Middle frontal gyrus (tissue), 1 donor: Measurements from ENCODE around the gene DOCK10.

Experiments used
- DNase-seq: peaks from one replicate; pipeline ENCODE4 v3.0.0-alpha.2; 2015; ENCODE audit warnings: low spot score; ENCODE audit errors: extremely low spot score

DOCK10 gene

DNA sequence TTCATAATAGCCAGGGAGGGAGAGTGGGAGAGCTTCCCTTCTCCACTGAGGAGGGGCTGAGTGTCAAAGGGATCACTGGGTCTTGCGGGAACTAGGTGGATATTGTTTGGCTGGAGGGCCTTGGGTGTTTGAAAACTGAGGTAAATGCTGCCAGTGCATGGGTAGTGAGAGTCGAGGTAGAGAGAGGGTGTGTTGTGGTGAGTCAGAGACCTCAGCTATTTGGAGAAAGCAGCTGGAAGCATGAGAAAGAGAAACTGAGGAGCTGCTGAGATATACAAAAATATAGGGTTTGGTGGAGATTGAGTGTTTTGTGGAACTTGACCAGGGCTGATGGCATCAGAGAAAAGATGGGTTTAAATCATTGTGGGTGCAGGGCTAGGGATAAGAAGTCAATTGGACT, 199.1 kb downstream of the DOCK10 start:
- DNase-seq: no peak

GRCh38 chr2:224841910-224842309, 200.4 kb downstream of the DOCK10 start:
- no peak for DNase-seq

DNA sequence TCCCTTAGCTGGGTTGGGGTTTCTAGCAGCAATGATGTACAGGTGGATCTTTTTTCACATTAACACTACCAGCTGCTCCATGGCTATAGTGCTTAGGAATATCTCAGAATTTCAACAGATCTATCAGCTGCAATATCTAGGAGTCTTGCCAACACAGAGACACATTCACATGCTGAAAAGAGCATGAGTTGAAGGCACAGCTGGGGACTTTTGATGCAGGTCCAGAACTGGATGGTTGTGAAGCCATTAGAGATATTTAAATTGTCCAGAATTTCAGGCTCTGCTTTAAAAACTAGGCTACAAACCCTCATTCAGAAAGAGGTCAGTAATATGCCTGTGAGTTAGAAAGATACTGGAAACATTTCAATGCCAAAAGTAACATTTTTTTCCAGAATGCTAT, 203.9 kb downstream of the DOCK10 start:
- DNase-seq: no peak

DNA sequence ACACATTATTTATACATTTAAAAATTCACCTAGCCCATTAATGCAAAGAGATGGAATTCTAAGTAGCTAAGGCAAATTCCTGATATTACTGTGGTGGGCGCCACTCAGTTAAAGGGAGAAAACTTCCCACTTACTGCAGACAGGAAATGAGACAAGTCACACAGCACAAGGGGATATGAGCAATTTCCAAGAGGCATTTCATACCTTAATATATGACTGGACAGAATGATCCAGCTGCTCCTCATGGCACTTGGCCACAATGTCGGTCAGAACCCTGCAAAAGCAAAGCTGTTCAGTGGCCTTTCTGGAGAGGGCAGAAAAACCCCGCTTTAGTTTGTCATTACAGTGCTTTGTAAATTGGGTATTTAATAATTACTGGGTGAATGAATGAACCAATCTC, 204.7 kb downstream of the DOCK10 start:
- no peak for DNase-seq

GRCh38 chr2:224837066-224837465, 205.2 kb downstream of the DOCK10 start:
- DNase-seq: no peak

GRCh38 chr2:224836263-224836662, 206.0 kb downstream of the DOCK10 start:
- no peak for DNase-seq

- no peak for DNase-seq
These were observed 206.9 kb downstream of the DOCK10 start for GRCh38 chr2:224835405-224835804.

DNA sequence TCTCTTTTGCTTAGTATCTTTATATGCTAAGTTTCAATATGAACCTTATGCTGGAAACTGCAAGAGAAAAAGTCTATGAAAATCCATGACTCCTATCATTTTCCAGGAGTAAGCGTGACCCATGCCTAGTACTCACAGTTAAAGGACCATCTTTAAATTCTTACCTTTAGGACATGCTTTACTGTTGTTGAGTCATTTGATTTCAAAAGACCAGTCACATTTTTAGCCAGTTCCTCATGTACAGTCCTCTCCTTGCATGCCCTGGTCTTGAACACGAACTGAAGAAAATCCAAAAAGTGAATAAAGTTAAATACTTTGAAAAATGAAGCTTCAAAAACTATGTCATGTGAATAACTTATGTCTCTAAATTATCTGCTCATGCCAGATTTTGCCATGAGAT, 208.3 kb downstream of the DOCK10 start:
- DNase-seq: no peak

DNA sequence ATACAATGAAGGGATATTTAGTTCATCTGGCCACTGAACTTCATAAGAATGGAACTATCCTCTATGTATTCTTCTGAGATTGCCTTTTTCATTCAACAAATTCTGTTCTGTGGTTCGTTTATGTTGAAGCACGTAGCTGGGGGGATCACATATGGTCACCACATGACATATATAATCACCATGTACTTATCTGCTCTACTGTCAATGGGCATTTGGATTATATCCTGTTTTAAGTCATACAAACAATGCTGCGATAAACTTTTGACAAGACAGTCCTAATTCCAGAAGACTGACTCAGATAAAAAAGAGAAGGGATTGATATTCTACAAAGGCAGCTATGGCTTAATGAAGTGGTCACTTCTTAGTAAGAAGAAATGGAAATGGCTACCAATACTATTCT, 210.1 kb downstream of the DOCK10 start:
- DNase-seq: no peak

GRCh38 chr2:224831530-224831929, 210.7 kb downstream of the DOCK10 start:
- no peak for DNase-seq

DNA sequence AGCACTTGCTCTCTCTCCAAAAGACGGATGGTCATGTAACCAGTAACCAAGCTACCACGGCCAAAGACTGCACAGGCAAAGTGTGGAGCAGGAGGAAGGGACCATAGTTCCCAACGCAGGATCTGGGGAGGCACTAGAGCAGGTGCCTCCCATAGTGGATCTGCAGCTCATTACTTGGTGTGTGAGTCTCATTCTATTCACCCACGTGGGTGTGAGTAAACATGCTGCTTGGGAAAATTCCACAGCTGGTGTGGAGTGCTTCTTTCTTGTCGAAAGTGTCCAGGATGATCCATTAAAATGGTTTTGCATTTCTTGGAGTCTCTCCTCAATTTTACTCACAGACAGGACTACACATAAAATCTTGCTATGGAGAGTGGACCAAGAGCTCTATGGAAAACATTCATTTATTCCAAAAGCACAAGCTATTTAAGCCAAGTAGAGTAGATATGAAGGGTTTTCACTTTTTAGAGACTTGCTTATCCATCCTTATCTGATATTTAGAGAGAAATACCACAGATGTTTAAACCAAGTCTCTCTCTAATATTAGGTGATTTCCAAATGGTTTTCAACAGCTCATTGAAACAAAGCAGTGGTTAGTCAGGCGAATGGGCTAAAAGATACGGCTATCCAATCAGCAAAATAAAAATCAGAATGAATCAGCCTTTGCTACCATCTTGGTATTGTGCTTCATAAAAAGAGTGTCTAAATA, 221.8 kb downstream of the DOCK10 start:
- DNase-seq: no peak

DNA sequence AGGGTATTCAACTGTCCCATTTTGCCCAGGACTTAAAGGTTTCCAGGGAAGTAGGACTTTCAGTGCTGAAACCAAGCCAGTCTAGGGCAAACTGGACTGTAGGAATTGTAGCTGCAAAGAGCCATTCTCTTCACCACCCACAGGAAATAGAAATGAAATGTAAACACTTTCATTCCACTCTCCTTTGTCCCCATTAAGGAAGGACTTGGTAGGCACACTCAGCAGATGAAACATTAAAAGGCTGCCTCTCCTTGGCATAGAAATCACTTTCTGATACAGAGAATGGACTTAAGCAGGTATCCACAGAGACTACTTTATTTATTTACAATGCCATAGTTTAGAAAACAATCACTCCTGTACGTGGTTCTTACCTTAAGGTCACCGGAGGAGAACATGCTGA, 223.2 kb downstream of the DOCK10 start:
- DNase-seq: no peak

GRCh38 chr2:224817676-224818075, 224.6 kb downstream of the DOCK10 start:
- DNase-seq: no peak

GRCh38 chr2:224816816-224817215, 225.5 kb downstream of the DOCK10 start:
- DNase-seq: no peak

DNA sequence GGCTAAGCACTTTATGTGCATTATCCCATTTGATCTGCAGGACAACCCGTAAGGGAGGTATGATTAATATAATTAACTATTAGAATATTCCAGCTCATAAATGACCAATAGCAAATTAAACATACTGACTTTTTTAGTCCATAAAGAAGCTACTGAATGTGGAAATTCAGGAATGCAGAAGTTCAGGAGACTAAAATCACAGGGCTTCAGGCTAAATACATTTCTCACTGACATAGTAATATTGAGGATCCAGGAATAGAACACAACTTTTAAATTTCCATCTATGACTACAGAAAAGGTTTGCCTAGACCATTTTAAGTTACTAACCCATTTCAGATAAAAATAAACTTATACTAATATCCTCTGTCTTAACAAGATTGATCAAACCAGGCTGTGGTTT, 228.7 kb downstream of the DOCK10 start:
- DNase-seq: no peak

DNA sequence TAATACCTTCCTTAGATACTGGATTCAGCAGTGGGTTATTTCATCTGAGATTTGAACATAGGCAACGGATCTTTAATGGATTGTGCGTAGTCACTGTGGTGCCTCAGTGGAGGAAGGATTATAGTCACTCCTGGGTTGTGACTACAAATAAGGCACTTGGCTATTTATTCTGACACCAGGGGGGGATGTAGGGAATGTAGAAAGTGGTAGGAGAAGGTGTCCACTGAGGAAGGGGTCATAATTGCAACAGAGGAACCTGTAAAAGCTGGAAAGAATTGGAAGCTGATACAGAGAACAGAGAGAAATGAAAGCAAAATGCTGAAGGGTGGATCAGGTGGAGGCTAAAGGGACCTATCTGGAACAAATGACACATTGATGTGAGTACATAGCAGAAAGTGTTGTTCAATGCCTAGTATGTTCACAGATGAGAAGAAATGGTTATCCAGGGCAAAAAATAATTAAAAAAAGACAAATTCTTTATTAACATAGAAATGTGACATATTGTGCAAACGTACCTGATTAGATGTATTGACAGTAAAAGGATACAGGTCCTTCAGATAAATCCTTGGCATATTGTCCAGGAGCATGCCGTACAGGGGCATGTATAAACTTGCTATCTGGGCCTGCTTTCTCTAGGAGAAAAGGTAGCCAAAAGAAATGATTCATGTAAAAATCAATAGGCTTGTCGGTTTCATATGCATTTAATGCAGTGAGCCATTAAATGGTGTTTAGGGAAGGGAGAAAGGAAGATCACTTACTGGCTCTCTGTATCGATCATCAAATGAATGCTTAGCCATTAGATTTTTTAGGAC, 234.9 kb downstream of the DOCK10 start:
- DNase-seq: no peak

DNA sequence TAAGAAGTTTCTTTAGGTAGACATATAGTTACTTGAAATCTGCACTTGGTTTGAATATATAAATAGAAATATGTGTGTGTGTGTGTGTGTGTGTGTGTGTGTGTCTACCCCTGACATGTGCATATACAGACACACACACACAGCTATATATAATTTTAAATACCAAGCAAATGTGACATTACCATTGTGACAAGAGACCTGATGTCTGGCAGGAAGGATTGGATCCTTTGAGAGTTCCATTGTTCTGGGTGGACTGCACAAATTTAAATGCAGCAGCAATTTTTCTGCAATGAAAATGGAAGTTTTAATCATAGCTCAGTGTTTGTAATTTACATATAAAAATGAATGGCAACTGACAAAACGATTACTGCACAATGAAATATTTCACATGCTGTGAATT, 238.3 kb downstream of the DOCK10 start:
- no peak for DNase-seq

DNA sequence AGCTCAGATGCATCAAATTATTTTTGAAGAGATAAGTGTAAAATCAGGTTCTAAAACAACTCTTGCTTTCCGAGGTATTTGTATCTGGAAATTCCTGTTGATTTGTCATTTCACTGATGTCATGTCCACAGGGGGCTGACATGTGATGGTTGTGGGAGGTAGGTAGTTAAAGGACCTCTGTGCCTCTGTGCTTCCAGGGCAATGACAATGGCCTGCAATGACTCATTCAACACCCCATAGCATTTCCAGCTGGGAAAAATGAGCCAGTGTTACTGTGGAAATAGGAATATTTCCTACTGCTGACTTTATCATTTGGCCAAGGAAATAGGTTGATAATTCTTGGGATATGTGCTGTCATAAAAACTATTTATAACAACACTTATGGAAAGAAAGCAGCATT, 239.9 kb downstream of the DOCK10 start:
- DNase-seq: no peak

DNA sequence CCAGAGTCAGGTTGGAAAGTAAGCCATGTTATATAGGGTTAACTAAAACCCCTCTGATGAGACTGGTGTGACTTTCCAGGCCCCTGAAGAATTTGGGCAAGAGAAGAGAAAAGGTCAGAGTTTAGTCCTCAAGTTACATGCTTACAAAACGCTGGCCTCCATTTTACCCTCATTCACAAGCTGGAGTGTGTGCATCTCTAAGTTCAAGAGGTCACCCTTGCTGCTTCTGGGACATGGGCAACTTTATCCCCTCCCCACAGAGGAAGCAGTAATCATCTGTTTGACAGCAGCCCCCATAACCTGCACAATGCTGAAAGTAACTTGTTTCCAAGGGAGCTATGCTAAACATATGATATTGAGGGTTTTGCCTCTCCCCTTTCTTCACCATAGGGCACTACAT, 240.9 kb downstream of the DOCK10 start:
- no peak for DNase-seq

DNA sequence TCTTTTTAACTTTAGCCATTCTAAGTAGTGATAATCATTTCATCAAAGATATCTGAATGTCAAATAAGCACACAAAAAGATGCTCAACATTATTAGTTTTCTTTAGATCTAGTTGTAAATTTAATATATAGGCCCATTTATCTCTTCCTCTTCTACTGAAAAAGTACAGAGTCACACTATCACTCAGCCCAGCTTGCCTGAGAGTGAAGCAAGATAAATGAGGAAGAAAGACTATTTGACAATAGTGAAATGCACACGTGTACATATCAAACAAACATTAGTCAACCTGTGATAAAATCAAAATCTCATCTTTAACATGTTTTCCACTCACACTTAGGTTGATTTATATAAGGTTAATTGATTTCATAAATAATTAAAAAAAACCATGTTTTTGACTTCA, 242.6 kb downstream of the DOCK10 start:
- no peak for DNase-seq

- no peak for DNase-seq
These were observed 244.1 kb downstream of the DOCK10 start for GRCh38 chr2:224798180-224798579.

DNA sequence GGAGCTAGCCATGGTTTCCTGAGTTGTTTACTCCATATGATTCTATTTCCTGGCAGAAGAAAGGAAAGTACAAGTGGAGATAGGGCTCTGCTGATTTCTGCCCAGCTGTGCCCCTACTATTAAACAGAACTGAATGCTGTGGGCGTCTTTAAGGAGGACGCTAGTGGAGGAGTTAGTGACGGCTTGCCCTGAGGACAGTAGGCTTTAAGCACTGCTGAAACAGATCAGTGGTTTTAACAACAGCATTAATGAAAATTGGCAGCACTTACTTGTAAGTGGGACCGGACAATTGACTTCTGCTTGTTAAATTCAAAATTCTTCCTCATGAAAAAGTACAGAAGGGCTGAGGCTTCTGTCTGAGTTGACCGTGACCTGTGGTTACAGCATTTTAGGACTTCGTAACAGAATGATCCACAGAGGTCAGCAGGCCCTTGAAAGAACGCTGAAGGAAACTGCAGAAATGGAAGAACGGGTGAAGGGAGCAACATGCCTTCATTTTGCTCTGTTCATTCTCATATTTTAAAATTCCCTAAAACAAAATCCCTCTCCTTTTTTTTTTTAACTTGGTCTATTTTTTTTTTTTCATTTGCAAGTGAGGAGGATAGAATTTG, 245.5 kb downstream of the DOCK10 start:
- no peak for DNase-seq

DNA sequence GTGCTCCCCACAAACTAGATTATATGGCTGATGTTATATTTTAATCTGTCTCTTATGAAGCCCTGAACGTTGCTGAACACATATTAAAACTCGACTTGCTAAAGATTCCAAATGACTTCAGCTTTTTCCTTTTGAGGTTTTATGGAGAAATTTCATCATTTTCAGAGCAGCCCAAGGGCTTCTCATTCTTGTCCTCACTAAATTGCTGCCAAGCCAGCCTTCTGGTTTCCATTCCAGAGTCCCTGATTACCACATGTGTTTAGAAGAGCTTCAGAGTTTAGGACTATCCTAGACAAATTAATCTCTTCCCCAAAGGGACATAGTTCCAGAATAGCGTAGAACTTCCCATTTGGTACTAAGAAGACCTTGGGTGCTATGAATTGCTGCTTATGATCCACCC, 248.3 kb downstream of the DOCK10 start:
- DNase-seq: no peak
